HepG2 (cell line): Measurements from ENCODE around the gene PCAT7. TPM values are rescaled to one million over a fixed set of nuclear protein-coding genes. Genes with fewer than 3 reads are reported as not detected.

Source experiments
- ATAC-seq: fragments of 200-7000 bp; cut with Tn5 transposase; 3 replicates; pipeline ENCODE4 v1.9.1; 2020; ENCODE audit warnings: mild to moderate bottlenecking, moderate library complexity
- BruUV-seq: library from RNA; stranded (reverse); fragments of 400-500 nt; replicated peaks from 2 replicates; lab custom pipeline; 2021; lab: Mats Ljungman, UMichigan
- CTCF ChIA-PET: fragments of 300-600 bp; formaldehyde crosslinking; extraction: SDS; loops from one replicate; lab custom pipeline; 2021; ENCODE audit warnings: low total read pairs, inconsistent platforms, low intra/inter-chr PET ratio; lab: Yijun Ruan, JAX
- POLR2A ChIA-PET: fragments of 350-600 bp; sonication (Branson Sonifier 250); formaldehyde crosslinking; loops from one replicate; lab custom pipeline; 2020; ENCODE audit warnings: antibody characterized with exemption, inconsistent platforms; lab: Yijun Ruan, JAX
- DNase-seq: peaks from one replicate; pipeline ENCODE4 v3.0.0-alpha.2; 2015; ENCODE audit warnings: low spot score
- FAIRE-seq: peaks from 3 replicates; lab custom pipeline; 2011; peaks lifted over from hg19 to GRCh38; lab: Jason Lieb, UNC
- H2AFZ ChIP-seq: one replicate; pipeline ENCODE4 v1.6.1; 2011; ENCODE audit warnings: low read length, inconsistent platforms
- H3K27ac ChIP-seq: fragments of 300-600 bp; 3 replicates; pipeline ENCODE4 v1.8.0; 2011; ENCODE audit warnings: mixed run types, mild to moderate bottlenecking, mixed read lengths, low read length, inconsistent platforms; ENCODE audit not compliant: insufficient read depth; ENCODE audit errors: extremely low read length
- H3K27me3 ChIP-seq, 2 experiments: fragments of 200-600 bp in 1 of 2; 2 replicates in 1 of 2; 3 replicates in 1 of 2; pipeline versions ENCODE4 v1.6.0 to v1.8.0; 2011; ENCODE audit warnings: low read length in 2 of 2, mild to moderate bottlenecking in 2 of 2, moderate library complexity in 2 of 2, inconsistent platforms in 1 of 2; ENCODE audit not compliant: insufficient read depth in 2 of 2, control insufficient read depth in 1 of 2
- H3K36me3 ChIP-seq, 2 experiments: fragments of 200-600 bp in 1 of 2; replicated peaks in 1 of 2; 2 replicates in 1 of 2; 3 replicates in 1 of 2; pipeline versions ENCODE4 v1.5.1 to v1.8.0; 2011; ENCODE audit warnings: low read length in 2 of 2, inconsistent platforms in 1 of 2; ENCODE audit not compliant: insufficient read depth in 2 of 2, control insufficient read depth in 1 of 2
- H3K4me1 ChIP-seq: 2 replicates; pipeline ENCODE4 v1.5.1; 2012; ENCODE audit warnings: low read length, inconsistent platforms; ENCODE audit not compliant: insufficient read depth
- H3K4me2 ChIP-seq: 2 replicates; pipeline ENCODE4 v1.6.0; 2011; ENCODE audit warnings: low read depth, low read length, inconsistent platforms
- H3K4me3 ChIP-seq, 3 experiments: fragments of 200-600 bp in 1 of 3; sonication (generic), shearing (Covaris generic) in 1 of 3; replicated peaks in 1 of 3; 2 replicates each; pipeline ENCODE4 v1.5.1; 2011 to 2016; ENCODE audit warnings: low read length in 3 of 3, inconsistent platforms in 2 of 3, low read depth in 2 of 3, mild to moderate bottlenecking in 2 of 3, control low read depth in 1 of 3, mixed read lengths in 1 of 3; ENCODE audit not compliant: insufficient read depth in 1 of 3
- H3K79me2 ChIP-seq: one replicate; pipeline ENCODE4 v1.6.1; 2011; ENCODE audit warnings: low read length, inconsistent platforms; ENCODE audit not compliant: insufficient read depth
- H3K9ac ChIP-seq: 2 replicates; pipeline ENCODE4 v1.6.0; 2011; ENCODE audit warnings: mild to moderate bottlenecking, low read depth, low read length, inconsistent platforms; ENCODE audit not compliant: insufficient read depth
- H3K9me3 ChIP-seq: 2 replicates; pipeline ENCODE4 v1.5.1; 2012; ENCODE audit warnings: mild to moderate bottlenecking, low read length
- H4K20me1 ChIP-seq: 2 replicates; pipeline ENCODE4 v1.6.0; 2011; ENCODE audit warnings: inconsistent platforms, mild to moderate bottlenecking, low read length, moderate library complexity; ENCODE audit not compliant: insufficient read depth
- ERF ChIP-seq: IDR thresholded peaks from 2 replicates; pipeline ENCODE4 v1.6.1; 2018; ENCODE audit warnings: missing biosample characterization, missing genetic modification reagents
- GTF2F1 ChIP-seq: fragments of 150-350 bp; IDR thresholded peaks from 2 replicates; pipeline ENCODE4 v1.6.1; 2014; ENCODE audit warnings: low read length
- GTF3A ChIP-seq: sonication (generic); formaldehyde crosslinking; conservative IDR thresholded peaks from 2 replicates; pipeline ENCODE4 v1.4.0; 2020; ENCODE audit warnings: mild to moderate bottlenecking, missing genetic modification reagents
- HOXA7 ChIP-seq: sonication (generic); formaldehyde crosslinking; IDR thresholded peaks from 2 replicates; pipeline ENCODE4 v1.8.1; 2022; ENCODE audit warnings: mild to moderate bottlenecking, missing genetic modification reagents, moderate library complexity
- KDM6A ChIP-seq: IDR thresholded peaks from 2 replicates; pipeline ENCODE4 v1.6.1; 2016; ENCODE audit warnings: low read depth
- KLF13 ChIP-seq: sonication (generic); formaldehyde crosslinking; IDR thresholded peaks from 2 replicates; pipeline ENCODE4 v1.4.0; 2020; ENCODE audit warnings: mild to moderate bottlenecking, missing genetic modification reagents
- NAIF1 ChIP-seq: sonication (generic); formaldehyde crosslinking; IDR thresholded peaks from 2 replicates; pipeline ENCODE4 v1.5.0; 2020; ENCODE audit warnings: mild to moderate bottlenecking, missing genetic modification reagents, borderline replicate concordance
- NCOA2 ChIP-seq: sonication (generic); formaldehyde crosslinking; IDR thresholded peaks from 2 replicates; pipeline ENCODE4 v1.8.0; 2022; ENCODE audit warnings: inconsistent platforms
- REL ChIP-seq: sonication (generic); formaldehyde crosslinking; conservative IDR thresholded peaks from 2 replicates; pipeline ENCODE4 v1.8.0; 2022; ENCODE audit warnings: mild to moderate bottlenecking, missing genetic modification reagents, moderate library complexity
- SOX5 ChIP-seq: IDR thresholded peaks from 2 replicates; pipeline ENCODE4 v1.6.1; 2016; ENCODE audit warnings: borderline replicate concordance
- SP1 ChIP-seq, 2 experiments: fragments of 450-650 bp in 1 of 2; sonication (generic) in 1 of 2; formaldehyde crosslinking in 1 of 2; IDR thresholded peaks; 2 replicates each; pipeline versions ENCODE4 v1.4.0 to v1.6.1; 2016 to 2020; ENCODE audit warnings: missing genetic modification reagents in 1 of 2
- THAP11 ChIP-seq: IDR thresholded peaks from 2 replicates; pipeline ENCODE4 v1.6.1; 2016; ENCODE audit warnings: missing biosample characterization, missing genetic modification reagents
- ZC3H4 ChIP-seq: sonication (generic); formaldehyde crosslinking; IDR thresholded peaks from 2 replicates; pipeline ENCODE4 v1.4.0; 2020; ENCODE audit warnings: missing genetic modification reagents, borderline replicate concordance
- ZNF296 ChIP-seq: sonication (generic); formaldehyde crosslinking; conservative IDR thresholded peaks from 2 replicates; pipeline ENCODE4 v1.5.0; 2020; ENCODE audit warnings: mild to moderate bottlenecking, missing genetic modification reagents
- ZNF3 ChIP-seq: IDR thresholded peaks from 2 replicates; pipeline ENCODE4 v1.7.0; 2017; ENCODE audit warnings: inconsistent platforms
- ZNF431 ChIP-seq: sonication (generic); formaldehyde crosslinking; IDR thresholded peaks from 2 replicates; pipeline ENCODE4 v1.9.0; 2022; ENCODE audit warnings: missing genetic modification reagents, low read depth, mild to moderate bottlenecking, borderline replicate concordance
- ZNF747 ChIP-seq: sonication (generic); formaldehyde crosslinking; IDR thresholded peaks from 2 replicates; pipeline ENCODE4 v1.8.1; 2023; ENCODE audit warnings: missing genetic modification reagents, mild to moderate bottlenecking, borderline replicate concordance
- ZNF772 ChIP-seq: sonication (generic); formaldehyde crosslinking; IDR thresholded peaks from 2 replicates; pipeline ENCODE4 v1.5.0; 2020; ENCODE audit warnings: mild to moderate bottlenecking, missing genetic modification reagents
- ZNF776 ChIP-seq: sonication (generic); formaldehyde crosslinking; IDR thresholded peaks from 2 replicates; pipeline ENCODE4 v1.4.0; 2020; ENCODE audit warnings: mild to moderate bottlenecking, missing genetic modification reagents
- WGBS: methylation state at CpG from one replicate; pipeline ENCODE4 v1.1.6; 2017; ENCODE audit warnings: low lambda C conversion rate; 5-methylcytosine and 5-hydroxymethylcytosine counted together
- in situ Hi-C: cut with HindIII; loops from 2 replicates; pipeline ENCODE4 v1.10.0; 2017; ENCODE audit warnings: low pct_unique_long_range_greater_than_20kb; ENCODE audit not compliant: extremely low pct_ligation_motif_present
- intact Hi-C: fragments of 100-400 bp; cut with micrococcal nuclease; formaldehyde crosslinking; loops from one replicate; pipeline ENCODE4 v1.10.0; 2022; ENCODE audit not compliant: unreplicated experiment
- polyA plus RNA-seq, 8 experiments: library from polyadenylated mRNA; depleted of rRNA in 3 of 8; stranded (reverse) in 7 of 8; unstranded in 1 of 8; fragments of >200 nt; fragmentation: Illumina TruSeq in 4 of 8; extraction: Trizol in 4 of 8; gene quantifications; 2 replicates each; pipeline versions ENCODE4 v1.2.1 to v1.2.3, GENCODE V29; 2011 to 2016; ENCODE audit warnings: low read depth in 4 of 8, missing spikeins in 1 of 8, mixed read lengths in 1 of 8; ENCODE audit not compliant: insufficient read depth in 1 of 8
- total RNA-seq, 5 experiments: library from RNA; depleted of rRNA; stranded (reverse); fragments of >200 nt; fragmentation: Illumina TruSeq; extraction: Trizol; gene quantifications; 2 replicates each; pipeline ENCODE4 v1.2.3, GENCODE V29; 2016; ENCODE audit warnings: low read depth in 1 of 5
- TF ChIP-seq, protein P1 (sequence below), 2 experiments: fragments of 450-650 bp in 1 of 2; sonication (generic) in 1 of 2; formaldehyde crosslinking; IDR thresholded peaks; 2 replicates each; pipeline versions ENCODE4 v1.5.0 to v1.8.0; 2020 to 2022; ENCODE audit warnings: mild to moderate bottlenecking in 1 of 2, missing genetic modification reagents in 1 of 2
- TF ChIP-seq, protein P2 (sequence below): sonication (generic); formaldehyde crosslinking; IDR thresholded peaks from 2 replicates; pipeline ENCODE4 v1.4.0; 2020; ENCODE audit warnings: missing genetic modification reagents
- TF ChIP-seq, protein P3 (sequence below): sonication (generic); formaldehyde crosslinking; IDR thresholded peaks from 2 replicates; pipeline ENCODE4 v1.4.0; 2020; ENCODE audit warnings: missing genetic modification reagents, mild to moderate bottlenecking, borderline replicate concordance

The PCAT7 gene
- total and polyA plus RNA-seq, 2 of the 13 experiments (the other 11 are each of a cell fraction or from before 2014, with no cell fraction given), result 2.3 to 3.9 TPM

DNA sequence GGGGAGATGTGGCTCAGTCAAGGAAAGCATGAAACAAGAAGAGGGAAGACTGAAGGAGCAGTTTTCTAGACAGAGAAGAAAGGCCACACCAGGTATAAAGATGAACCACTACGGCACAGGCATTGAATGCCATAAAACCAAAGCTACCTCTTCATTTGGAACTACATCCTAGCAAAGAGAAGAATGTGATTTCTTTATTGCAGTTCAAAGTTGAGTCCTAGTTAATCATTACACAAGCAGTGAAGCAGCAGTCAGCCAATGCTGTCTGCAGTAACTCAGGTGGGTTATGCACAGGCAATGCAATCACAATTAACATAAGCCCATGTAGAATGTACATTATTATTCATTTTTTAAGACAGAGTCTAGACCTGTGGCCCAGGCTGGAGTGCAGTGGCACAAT lies 21.7 kb upstream of the PCAT7 start:
- Histone ChIP-seq H3K79me2 (peaks cover 7% of the 10 kb centered on the region), H3K9ac (peak overlapping the region; percentile 45; the same call in 1 of the 2 replicates), H3K27me3 (no peaks in the 10 kb centered on the region), H3K36me3 (peaks cover 0 to 3% of the 10 kb centered on the region in 2 experiments; a peak in 1 of 5 replicates), H4K20me1 (no peaks in the 10 kb centered on the region), H2AFZ (no peak overlapping the region), H3K4me3 (peak overlapping the region; percentile 32 to 55 (median 50); a peak in 5 of 6 replicates), H3K9me3 (no peaks in the 10 kb centered on the region), H3K4me2 (peak overlapping the region; percentile 77), H3K4me1 (peaks cover 21% of the 10 kb centered on the region), H3K27ac (peak overlapping the region; percentile 67)
- FAIRE-seq (peak; percentile 64), DNase-seq (peak; percentile 76), ATAC-seq (peak; percentile 98)
- POLR2A ChIA-PET, result interaction anchor here (1.6 kb wide), 1 partner anchor 21 kb away, joined by 4 read pairs; the partner anchor contains the start of gene PCAT7
- no TSS peak for BruUV-seq
- intact Hi-C loops, result no loop called here
- CTCF ChIA-PET, result no interaction called here
- WGBS, result 4% methylated on average over 1 of the region's 1 CpG
- in situ Hi-C loops, result no loop called here
- TF ChIP-seq ZNF772, result no peak
- TF ChIP-seq THAP11, result no peak; the same call in 1 of the 2 replicates
- no peak for TF ChIP-seq NAIF1 (CRISPR knock-in tag)
- TF ChIP-seq GTF2F1, result no peak
- no peak for TF ChIP-seq NCOA2 (CRISPR knock-in tag)
- TF ChIP-seq GTF3A, result no peak
- TF ChIP-seq, protein P1, sequence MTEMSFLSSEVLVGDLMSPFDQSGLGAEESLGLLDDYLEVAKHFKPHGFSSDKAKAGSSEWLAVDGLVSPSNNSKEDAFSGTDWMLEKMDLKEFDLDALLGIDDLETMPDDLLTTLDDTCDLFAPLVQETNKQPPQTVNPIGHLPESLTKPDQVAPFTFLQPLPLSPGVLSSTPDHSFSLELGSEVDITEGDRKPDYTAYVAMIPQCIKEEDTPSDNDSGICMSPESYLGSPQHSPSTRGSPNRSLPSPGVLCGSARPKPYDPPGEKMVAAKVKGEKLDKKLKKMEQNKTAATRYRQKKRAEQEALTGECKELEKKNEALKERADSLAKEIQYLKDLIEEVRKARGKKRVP (CRISPR knock-in tag; IDR thresholded peaks at IDR 0.05), result 0 out of 4 replicates have a peak, but pooled peaks of 1 of the 2 experiments have one; percentile 25
- TF ChIP-seq KLF13 (CRISPR knock-in tag), result no peak
- peak; percentile 57; the same call in 1 of the 2 replicates for TF ChIP-seq KDM6A (CRISPR knock-in tag)
- no peak for TF ChIP-seq SP1 (IDR thresholded peaks at IDR 0.05)
- TF ChIP-seq SP1 (CRISPR knock-in tag; IDR thresholded peaks at IDR 0.05), result no peak
- no peak for TF ChIP-seq ZNF3
- TF ChIP-seq, protein P2, sequence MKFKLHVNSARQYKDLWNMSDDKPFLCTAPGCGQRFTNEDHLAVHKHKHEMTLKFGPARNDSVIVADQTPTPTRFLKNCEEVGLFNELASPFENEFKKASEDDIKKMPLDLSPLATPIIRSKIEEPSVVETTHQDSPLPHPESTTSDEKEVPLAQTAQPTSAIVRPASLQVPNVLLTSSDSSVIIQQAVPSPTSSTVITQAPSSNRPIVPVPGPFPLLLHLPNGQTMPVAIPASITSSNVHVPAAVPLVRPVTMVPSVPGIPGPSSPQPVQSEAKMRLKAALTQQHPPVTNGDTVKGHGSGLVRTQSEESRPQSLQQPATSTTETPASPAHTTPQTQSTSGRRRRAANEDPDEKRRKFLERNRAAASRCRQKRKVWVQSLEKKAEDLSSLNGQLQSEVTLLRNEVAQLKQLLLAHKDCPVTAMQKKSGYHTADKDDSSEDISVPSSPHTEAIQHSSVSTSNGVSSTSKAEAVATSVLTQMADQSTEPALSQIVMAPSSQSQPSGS, result no peak
- TF ChIP-seq, protein P3, sequence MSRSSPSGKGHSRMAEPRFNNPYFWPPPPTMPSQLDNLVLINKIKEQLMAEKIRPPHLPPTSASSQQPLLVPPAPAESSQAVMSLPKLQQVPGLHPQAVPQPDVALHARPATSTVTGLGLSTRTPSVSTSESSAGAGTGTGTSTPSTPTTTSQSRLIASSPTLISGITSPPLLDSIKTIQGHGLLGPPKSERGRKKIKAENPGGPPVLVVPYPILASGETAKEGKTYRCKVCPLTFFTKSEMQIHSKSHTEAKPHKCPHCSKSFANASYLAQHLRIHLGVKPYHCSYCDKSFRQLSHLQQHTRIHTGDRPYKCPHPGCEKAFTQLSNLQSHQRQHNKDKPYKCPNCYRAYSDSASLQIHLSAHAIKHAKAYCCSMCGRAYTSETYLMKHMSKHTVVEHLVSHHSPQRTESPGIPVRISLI (CRISPR knock-in tag), result no peak
- TF ChIP-seq ZNF296, result no peak
- TF ChIP-seq ERF (CRISPR knock-in tag), result 0 out of 2 replicates have a peak, but pooled peaks have one; percentile 35
- no peak for TF ChIP-seq ZNF431 (CRISPR knock-in tag)
- 0 out of 2 replicates have a peak, but pooled peaks have one; percentile 19 for TF ChIP-seq SOX5
- TF ChIP-seq ZC3H4, result no peak
- TF ChIP-seq ZNF747 (CRISPR knock-in tag), result no peak
- no peak for TF ChIP-seq HOXA7 (CRISPR knock-in tag)
- TF ChIP-seq REL, result no peak
- TF ChIP-seq ZNF776, result no peak
